CD4-positive, alpha-beta memory T cell (primary cell): Measurements from ENCODE around the gene ZNF485. TPM values are rescaled to one million over a fixed set of nuclear protein-coding genes. Genes with fewer than 3 reads are reported as not detected.

ENCODE experiments used
- CTCF ChIA-PET: fragments of 350-600 bp; sonication (Branson Sonifier 250); formaldehyde crosslinking; loops from one replicate; lab custom pipeline; 2021; ENCODE audit warnings: inconsistent platforms; ENCODE audit not compliant: partially characterized antibody; lab: Charles Lee
- POLR2A ChIA-PET: fragments of 350-600 bp; sonication (Branson Sonifier 250); formaldehyde crosslinking; loops from one replicate; lab custom pipeline; 2021; ENCODE audit not compliant: partially characterized antibody; lab: Charles Lee
- DNase-seq, 5 donors: peaks; one replicate each; pipeline versions ENCODE4 v3.0.0 to v3.0.0-alpha.2; 2020 to 2022; ENCODE audit warnings: mixed read lengths in 1 of 5
- H3K27ac ChIP-seq: one replicate; pipeline ENCODE4 v1.7.0; 2013; ENCODE audit warnings: low read depth, low read length
- H3K27me3 ChIP-seq: 2 replicates; pipeline ENCODE4 v1.7.0; 2013; ENCODE audit warnings: mild to moderate bottlenecking, low read length, moderate library complexity; ENCODE audit not compliant: insufficient read depth
- H3K36me3 ChIP-seq: 2 replicates; pipeline ENCODE4 v1.7.0; 2013; ENCODE audit warnings: mild to moderate bottlenecking, low read length, moderate library complexity; ENCODE audit not compliant: insufficient read depth
- H3K4me1 ChIP-seq: 2 replicates; pipeline ENCODE4 v1.7.0; 2013; ENCODE audit warnings: mild to moderate bottlenecking, low read length, moderate library complexity; ENCODE audit not compliant: insufficient read depth
- H3K4me3 ChIP-seq, 2 donors: one replicate each; pipeline ENCODE4 v1.7.0; 2013; ENCODE audit warnings: low read length in 2 of 2, mild to moderate bottlenecking in 1 of 2
- H3K9me3 ChIP-seq, 2 donors: one replicate each; pipeline ENCODE4 v1.7.0; 2013; ENCODE audit warnings: low read length in 2 of 2, control low read depth in 1 of 2; ENCODE audit not compliant: control insufficient read depth in 1 of 2
- H3K27ac Mint-ChIP-seq, 7 donors: one replicate each; pipeline ENCODE4 v1.8.0; 2020 to 2021; ENCODE audit warnings: mixed read lengths in 7 of 7, mild to moderate bottlenecking in 6 of 7, inconsistent platforms in 3 of 7, moderate library complexity in 3 of 7
- H3K27me3 Mint-ChIP-seq, 2 donors: one replicate each; pipeline ENCODE4 v1.8.0; 2020 to 2021; ENCODE audit warnings: mixed read lengths in 2 of 2
- H3K36me3 Mint-ChIP-seq, 2 donors: one replicate each; pipeline ENCODE4 v1.8.0; 2020 to 2021; ENCODE audit warnings: mixed read lengths in 2 of 2, inconsistent platforms in 1 of 2, mild to moderate bottlenecking in 1 of 2
- H3K4me1 Mint-ChIP-seq, 4 donors: one replicate each; pipeline ENCODE4 v1.8.0; 2020 to 2021; ENCODE audit warnings: mixed read lengths in 4 of 4, mild to moderate bottlenecking in 1 of 4
- H3K4me3 Mint-ChIP-seq, 8 donors: one replicate each; pipeline ENCODE4 v1.8.0; 2020 to 2021; ENCODE audit warnings: mixed read lengths in 8 of 8, mild to moderate bottlenecking in 7 of 8, moderate library complexity in 6 of 8, inconsistent platforms in 3 of 8
- H3K9me3 Mint-ChIP-seq, 8 donors: one replicate each; pipeline ENCODE4 v1.8.0; 2020 to 2021; ENCODE audit warnings: mixed read lengths in 8 of 8, mild to moderate bottlenecking in 5 of 8, inconsistent platforms in 3 of 8, moderate library complexity in 1 of 8
- intact Hi-C: fragments of 100-400 bp; cut with micrococcal nuclease; formaldehyde crosslinking; loops from one replicate; pipeline ENCODE4 v1.15.1; 2023
- polyA plus RNA-seq, 2 donors: library from polyadenylated mRNA; unstranded; fragments of 300-500 nt; fragmentation: Illumina TruSeq; gene quantifications; one replicate each; pipeline ENCODE4 v1.2.3, GENCODE V29; 2021
- total RNA-seq, 2 experiments: library from RNA; stranded (reverse); gene quantifications; one replicate each; pipeline ENCODE4 v1.2.3, GENCODE V29; 2021

Gene ZNF485
- 10 to 100 TPM in 1 of 2 experiments, 1 to 10 TPM in 1; 9.0 to 10.4 TPM for total RNA-seq
- 1 to 10 TPM; 4.7 to 5.6 TPM for polyA plus RNA-seq

DNA sequence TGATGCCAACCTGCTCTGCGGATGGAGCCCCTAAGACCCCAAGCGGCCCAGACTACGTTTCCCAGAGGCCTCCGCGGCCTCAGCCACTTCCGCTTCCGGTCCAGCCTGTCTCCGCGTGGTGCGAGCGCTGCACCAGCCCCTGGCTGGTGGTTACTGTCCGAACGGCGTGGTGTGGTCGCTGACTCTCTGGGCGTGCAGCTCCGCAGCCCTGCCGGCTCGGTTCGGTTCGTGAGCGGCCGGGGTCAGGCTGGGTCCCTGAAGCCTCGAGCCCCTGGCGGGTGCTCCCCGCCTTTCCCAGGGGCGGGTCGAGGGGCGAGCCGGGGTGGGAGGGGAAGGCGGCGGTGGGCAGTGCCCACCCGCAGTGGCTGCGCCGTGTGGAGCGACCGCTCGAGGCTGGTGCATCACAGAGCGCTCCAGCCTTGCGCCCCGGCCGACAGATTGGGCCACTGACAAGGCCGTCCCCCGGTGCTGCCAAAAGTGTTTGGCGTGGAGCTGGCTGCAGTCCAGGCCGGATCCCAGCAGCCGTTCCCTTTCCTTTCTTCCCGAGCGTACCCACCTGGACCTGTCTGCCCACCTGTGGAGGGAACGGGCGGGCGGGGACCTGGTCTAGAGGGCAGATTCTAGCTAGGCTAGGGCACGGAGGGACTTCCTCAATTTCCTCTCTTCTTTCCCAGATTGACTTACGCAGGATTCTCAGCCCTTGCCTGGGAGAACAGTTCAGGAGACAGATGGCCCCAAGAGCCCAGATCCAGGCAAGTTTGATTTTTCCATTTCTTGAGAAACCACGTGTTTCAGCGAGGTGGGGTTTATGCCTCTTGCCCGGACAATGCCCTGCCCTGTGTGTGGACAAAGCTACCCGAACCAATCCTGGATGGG, at the start of gene ZNF485:
Gene ZNF485, plus strand, starts transcription at position 116 of the 876 bp plus-strand sequence. Its CDS starts 613 bp downstream, at position 729.
- Histone ChIP-seq H3K4me3 (peak within 1 kb of the TSS; percentile 58 to 59), H3K36me3 (peaks cover 7% of the 10 kb centered on the region), H3K27me3 (no peaks in the 10 kb centered on the region), H3K27ac (peak within 1 kb of the TSS; percentile 52), H3K4me1 (peaks cover 12% of the 10 kb centered on the region), H3K9me3 (no peaks in the 10 kb centered on the region)
- DNase-seq = peak; percentile 41 to 61 (median 56)
- peak within 1 kb of the TSS; percentile 70 to 95 (median 86) for H3K27ac Mint-ChIP-seq
- H3K27me3 Mint-ChIP-seq = no peaks in the 10 kb centered on the region
- ChIA-PET CTCF (interaction anchor here (0.8 to 2.2 kb wide), 3 partner anchors 10 to 79 kb away, joined by 3 to 11 read pairs (median 3); no protein-coding TSS in a partner anchor), POLR2A (interaction anchor here (1.0 to 3.5 kb wide), 5 partner anchors 9 to 42 kb away, joined by 3 to 21 read pairs (median 5); partner anchors contain the start of genes ZNF239 and ZNF32)
- peak within 1 kb of the TSS; percentile 81 to 88 (median 86) for H3K4me3 Mint-ChIP-seq
- intact Hi-C loops = loop anchor here (1.0 kb wide), 2 partner anchors 32 to 42 kb away; partner anchors contain the start of genes ZNF239 and ZNF32
- no peaks in the 10 kb centered on the region for H3K9me3 Mint-ChIP-seq
- H3K36me3 Mint-ChIP-seq = peaks cover 31 to 33% of the 10 kb centered on the region in 2 donors
- H3K4me1 Mint-ChIP-seq = peaks cover 17 to 45% (median 30%) of the 10 kb centered on the region in 4 donors

- ChIA-PET CTCF (no interaction called here), POLR2A (no interaction called here)
- no peaks in the 10 kb centered on the region for H3K27me3 Mint-ChIP-seq
- no peaks in the 10 kb centered on the region for H3K27me3 ChIP-seq
- no peak for DNase-seq
- H3K36me3 ChIP-seq = no peaks in the 10 kb centered on the region
- no peak overlapping the region for H3K4me3 Mint-ChIP-seq
- no peak overlapping the region for H3K4me3 ChIP-seq
- intact Hi-C loops = no loop called here
- peaks cover 2 to 88% (median 72%) of the 10 kb centered on the region in 8 donors for H3K9me3 Mint-ChIP-seq
- H3K27ac Mint-ChIP-seq = no peak overlapping the region
- H3K36me3 Mint-ChIP-seq = peaks cover 54 to 74% of the 10 kb centered on the region in 2 donors
- no peak overlapping the region for H3K27ac ChIP-seq
- H3K4me1 Mint-ChIP-seq = no peaks in the 10 kb centered on the region
- peaks cover 0 to 25% of the 10 kb centered on the region in 2 donors for H3K9me3 ChIP-seq
- no peaks in the 10 kb centered on the region for H3K4me1 ChIP-seq
Measured at GRCh38 chr10:43557214-43557613, 49.0 kb upstream of the ZNF485 start.

GRCh38 chr10:43569681-43570080, 36.6 kb upstream of the ZNF485 start:
- Mint-ChIP-seq H3K27ac (no peak overlapping the region), H3K4me1 (peaks cover 20 to 39% (median 31%) of the 10 kb centered on the region in 4 donors), H3K9me3 (peaks cover 0 to 2% (median 0%) of the 10 kb centered on the region in 8 donors), H3K36me3 (peaks cover 10 to 17% of the 10 kb centered on the region in 2 donors), H3K27me3 (no peaks in the 10 kb centered on the region), H3K4me3 (no peak overlapping the region)
- peaks cover 25% of the 10 kb centered on the region for H3K4me1 ChIP-seq
- POLR2A ChIA-PET = no interaction called here
- H3K36me3 ChIP-seq = peaks cover 12% of the 10 kb centered on the region
- H3K27ac ChIP-seq = no peak overlapping the region
- CTCF ChIA-PET = no interaction called here
- DNase-seq = no peak
- H3K4me3 ChIP-seq = no peak overlapping the region
- no peaks in the 10 kb centered on the region for H3K9me3 ChIP-seq
- intact Hi-C loops = loop anchor here (5.0 to 10.0 kb wide), 3 partner anchors 162 to 432 kb away; partner anchors contain the start of genes CSGALNACT2 and HNRNPF
- no peaks in the 10 kb centered on the region for H3K27me3 ChIP-seq

- no peak for DNase-seq
- no peak overlapping the region for H3K4me3 ChIP-seq
- peaks cover 5 to 12% of the 10 kb centered on the region in 2 donors for H3K36me3 Mint-ChIP-seq
- no peaks in the 10 kb centered on the region for H3K27me3 Mint-ChIP-seq
- H3K9me3 ChIP-seq = no peaks in the 10 kb centered on the region
- no peaks in the 10 kb centered on the region for H3K27me3 ChIP-seq
- H3K36me3 ChIP-seq = peaks cover 10% of the 10 kb centered on the region
- H3K4me3 Mint-ChIP-seq = no peak overlapping the region
- peaks cover 0 to 4% (median 0%) of the 10 kb centered on the region in 8 donors for H3K9me3 Mint-ChIP-seq
- intact Hi-C loops = loop anchor here (5.0 to 10.0 kb wide), 3 partner anchors 164 to 434 kb away; partner anchors contain the start of genes CSGALNACT2 and HNRNPF
- H3K4me1 Mint-ChIP-seq = peaks cover 33 to 52% (median 43%) of the 10 kb centered on the region in 4 donors
- H3K27ac Mint-ChIP-seq = peak overlapping the region in 6 of 7 donors; percentile 1 to 55 (median 20)
- peaks cover 38% of the 10 kb centered on the region for H3K4me1 ChIP-seq
- CTCF ChIA-PET = no interaction called here
- no peak overlapping the region for H3K27ac ChIP-seq
- POLR2A ChIA-PET = no interaction called here
Measured at GRCh38 chr10:43570971-43571370, 35.3 kb upstream of the ZNF485 start.

DNA sequence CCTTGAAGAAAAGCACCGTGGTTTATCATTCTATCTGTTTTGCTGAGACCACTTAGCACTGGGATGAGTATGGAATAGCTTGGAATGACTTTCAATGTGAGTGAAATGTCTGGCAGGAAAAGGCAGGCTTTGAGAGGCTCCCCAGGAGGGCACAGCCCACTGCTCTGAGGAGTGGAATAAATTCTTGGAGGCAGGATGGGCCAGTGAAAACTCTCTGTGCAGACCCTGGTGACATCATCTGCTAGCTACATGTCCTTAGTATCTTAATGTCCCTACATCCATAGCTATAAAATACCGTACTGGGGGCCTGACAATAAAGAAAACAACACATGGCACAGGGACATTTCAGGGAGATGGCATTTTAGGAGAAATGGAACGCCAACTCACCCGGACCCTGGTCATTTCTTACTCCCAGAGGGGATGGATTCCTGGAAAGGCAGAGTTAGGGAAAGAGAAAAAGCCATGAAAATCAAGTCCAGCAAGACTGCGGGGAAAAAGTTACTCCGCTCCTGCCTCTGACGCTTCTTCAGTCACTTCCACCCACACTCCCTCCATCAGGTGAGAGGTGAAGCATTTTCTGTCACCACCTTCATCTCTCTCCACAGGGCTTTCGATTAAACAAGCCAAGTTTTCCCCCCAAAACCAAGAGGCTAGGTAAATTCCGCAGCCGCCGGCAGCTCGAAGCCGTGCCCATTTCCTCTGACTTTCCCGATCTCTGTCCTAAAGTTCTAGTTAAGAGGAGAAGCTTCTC, 32.8 kb upstream of the ZNF485 start:
- Histone ChIP-seq H3K36me3 (no peaks in the 10 kb centered on the region), H3K4me1 (peaks cover 48% of the 10 kb centered on the region), H3K9me3 (no peaks in the 10 kb centered on the region), H3K27ac (peak overlapping the region; percentile 58), H3K27me3 (no peaks in the 10 kb centered on the region), H3K4me3 (no peak overlapping the region)
- peak overlapping the region; percentile 74 to 90 (median 87) for H3K27ac Mint-ChIP-seq
- no peaks in the 10 kb centered on the region for H3K27me3 Mint-ChIP-seq
- H3K4me1 Mint-ChIP-seq = peaks cover 38 to 65% (median 49%) of the 10 kb centered on the region in 4 donors
- ChIA-PET CTCF (interaction anchor here (1.5 to 1.7 kb wide), 2 partner anchors 34 to 74 kb away, joined by 3 to 5 read pairs; no protein-coding TSS in a partner anchor), POLR2A (interaction anchor here (1.1 to 3.9 kb wide), 8 partner anchors 13 to 153 kb away, joined by 3 to 36 read pairs (median 6); partner anchors contain the start of genes ZNF32 and ZNF485)
- DNase-seq = peak in 2 of 5 donors; percentile 8 to 29
- peaks cover 0 to 7% (median 3%) of the 10 kb centered on the region in 8 donors for H3K9me3 Mint-ChIP-seq
- H3K36me3 Mint-ChIP-seq = peaks cover 4 to 5% of the 10 kb centered on the region in 2 donors
- H3K4me3 Mint-ChIP-seq = peak overlapping the region; percentile 17 to 72 (median 62)
- intact Hi-C loops = loop anchor here (5.0 to 10.0 kb wide), 3 partner anchors 166 to 436 kb away; partner anchors contain the start of genes CSGALNACT2 and HNRNPF

GRCh38 chr10:43574001-43574892, 32.0 kb upstream of the ZNF485 start, which contains the start of gene ZNF239:
Gene ZNF239 (minus strand): TSS chr10:43574616. CDS start chr10:43558079, 16,537 bp downstream.
- peaks cover 48% of the 10 kb centered on the region for H3K4me1 ChIP-seq
- H3K27ac Mint-ChIP-seq = peak within 1 kb of the TSS; percentile 88 to 98 (median 95)
- peaks cover 38 to 65% (median 49%) of the 10 kb centered on the region in 4 donors for H3K4me1 Mint-ChIP-seq
- no peaks in the 10 kb centered on the region for H3K9me3 ChIP-seq
- H3K36me3 Mint-ChIP-seq = peaks cover 4 to 5% of the 10 kb centered on the region in 2 donors
- ChIA-PET CTCF (interaction anchor here (1.4 to 1.7 kb wide), 2 partner anchors 12 to 73 kb away, joined by 4 to 5 read pairs; no protein-coding TSS in a partner anchor), POLR2A (interaction anchor here (1.0 to 3.9 kb wide), 9 partner anchors 14 to 213 kb away, joined by 3 to 36 read pairs (median 5); partner anchors contain the start of genes ZNF32 and ZNF485)
- DNase-seq = peak; percentile 80 to 83 (median 83)
- no peaks in the 10 kb centered on the region for H3K27me3 Mint-ChIP-seq
- intact Hi-C loops = loop anchor here (1.0 to 10.0 kb wide), 7 partner anchors 32 to 1021 kb away; partner anchors contain the start of genes CSGALNACT2, HNRNPF, ZNF32 and ZNF33B
- H3K27me3 ChIP-seq = no peaks in the 10 kb centered on the region
- peaks cover 0 to 7% (median 3%) of the 10 kb centered on the region in 8 donors for H3K9me3 Mint-ChIP-seq
- H3K4me3 Mint-ChIP-seq = peak within 1 kb of the TSS; percentile 80 to 90 (median 88)
- H3K36me3 ChIP-seq = no peaks in the 10 kb centered on the region
- peak within 1 kb of the TSS; percentile 58 for H3K27ac ChIP-seq
- H3K4me3 ChIP-seq = peak within 1 kb of the TSS; percentile 15 to 54
